CD14-positive monocyte (primary cell): Measurements from ENCODE around the gene LTBP1. TPM values are rescaled to one million over a fixed set of nuclear protein-coding genes. Genes with fewer than 3 reads are reported as not detected.

Source experiments
- DNase-seq, 3 donors: peaks; one replicate each; pipeline ENCODE4 v3.0.0-alpha.2; 2011 to 2022
- H2AFZ ChIP-seq: 2 replicates; pipeline ENCODE4 v1.6.0; 2012; ENCODE audit warnings: mild to moderate bottlenecking, low read depth, low read length, inconsistent platforms; ENCODE audit not compliant: insufficient read depth, poor library complexity, severe bottlenecking
- H3K27ac ChIP-seq, 2 donors: 1 replicate in 1 of 2; 2 replicates in 1 of 2; pipeline ENCODE4 v1.5.1; 2012 to 2013; ENCODE audit warnings: low read length in 2 of 2, control low read depth in 1 of 2, inconsistent platforms in 1 of 2, low read depth in 1 of 2, mild to moderate bottlenecking in 1 of 2
- H3K27me3 ChIP-seq, 2 donors: one replicate each; pipeline versions ENCODE4 v1.6.0 to v1.6.1; 2011 to 2013; ENCODE audit warnings: low read length in 2 of 2; ENCODE audit not compliant: control insufficient read depth in 2 of 2, insufficient read depth in 2 of 2
- H3K36me3 ChIP-seq, 2 donors: replicated peaks in 1 of 2; 1 replicate in 1 of 2; 2 replicates in 1 of 2; pipeline versions ENCODE4 v1.5.1 to v1.6.1; 2012 to 2013; ENCODE audit warnings: low read length in 2 of 2, control low read depth in 1 of 2, inconsistent platforms in 1 of 2, mild to moderate bottlenecking in 1 of 2; ENCODE audit not compliant: insufficient read depth in 2 of 2, control insufficient read depth in 1 of 2
- H3K4me1 ChIP-seq, 2 donors: 1 replicate in 1 of 2; 2 replicates in 1 of 2; pipeline versions ENCODE4 v1.5.1 to v1.6.1; 2012 to 2013; ENCODE audit warnings: low read length in 2 of 2, control low read depth in 1 of 2, inconsistent platforms in 1 of 2, mild to moderate bottlenecking in 1 of 2, moderate library complexity in 1 of 2; ENCODE audit not compliant: insufficient read depth in 2 of 2, control insufficient read depth in 1 of 2
- H3K4me2 ChIP-seq: replicated peaks from 2 replicates; pipeline ENCODE3; 2012; ENCODE audit warnings: low read length, moderate library complexity, mild to moderate bottlenecking; ENCODE audit not compliant: poor library complexity, severe bottlenecking; ENCODE audit errors: extremely low read depth
- H3K4me3 ChIP-seq, 3 experiments: fragments of 200-600 bp in 1 of 3; sonication (generic) in 1 of 3; replicated peaks in 1 of 3; 1 replicate in 2 of 3; 2 replicates in 1 of 3; pipeline ENCODE4 v1.5.1; 2011 to 2013; ENCODE audit warnings: low read length in 3 of 3, mild to moderate bottlenecking in 3 of 3, control low read depth in 2 of 3, low read depth in 2 of 3, inconsistent platforms in 1 of 3, moderate library complexity in 1 of 3
- H3K79me2 ChIP-seq: 2 replicates; pipeline ENCODE4 v1.6.0; 2012; ENCODE audit warnings: mild to moderate bottlenecking, control low read depth, inconsistent platforms, low read length, moderate library complexity; ENCODE audit not compliant: insufficient read depth
- H3K9ac ChIP-seq: 2 replicates; pipeline ENCODE4 v1.6.0; 2017; ENCODE audit warnings: low read length, mild to moderate bottlenecking; ENCODE audit not compliant: insufficient read depth, poor library complexity, severe bottlenecking
- H3K9me3 ChIP-seq, 2 donors: replicated peaks in 1 of 2; 1 replicate in 1 of 2; 2 replicates in 1 of 2; pipeline versions ENCODE4 v1.5.1 to v1.6.1; 2012 to 2013; ENCODE audit warnings: low read length in 2 of 2, control low read depth in 1 of 2; ENCODE audit not compliant: control insufficient read depth in 1 of 2, insufficient read depth in 1 of 2
- H4K20me1 ChIP-seq: 2 replicates; pipeline ENCODE4 v1.6.0; 2012; ENCODE audit warnings: mild to moderate bottlenecking, low read length, control low read depth, moderate library complexity; ENCODE audit not compliant: insufficient read depth
- H3K27ac Mint-ChIP-seq, 7 donors: one replicate each; pipeline ENCODE4 v1.8.0; 2020; ENCODE audit warnings: mild to moderate bottlenecking in 7 of 7, mixed read lengths in 7 of 7, moderate library complexity in 6 of 7, inconsistent platforms in 2 of 7
- H3K27me3 Mint-ChIP-seq, 3 donors: one replicate each; pipeline ENCODE4 v1.8.0; 2021 to 2022; ENCODE audit warnings: low read depth in 3 of 3, mild to moderate bottlenecking in 3 of 3, mixed read lengths in 3 of 3, moderate library complexity in 3 of 3, inconsistent platforms in 1 of 3
- H3K36me3 Mint-ChIP-seq, 2 donors: one replicate each; pipeline ENCODE4 v1.8.0; 2020; ENCODE audit warnings: mixed read lengths in 2 of 2, inconsistent platforms in 1 of 2, mild to moderate bottlenecking in 1 of 2
- H3K4me1 Mint-ChIP-seq: one replicate; pipeline ENCODE4 v1.8.0; 2020; ENCODE audit warnings: mild to moderate bottlenecking, mixed read lengths
- H3K4me3 Mint-ChIP-seq, 2 donors: one replicate each; pipeline ENCODE4 v1.8.0; 2020; ENCODE audit warnings: mild to moderate bottlenecking in 2 of 2, mixed read lengths in 2 of 2, moderate library complexity in 1 of 2
- H3K9me3 Mint-ChIP-seq, 7 donors: one replicate each; pipeline ENCODE4 v1.8.0; 2020 to 2022; ENCODE audit warnings: mixed read lengths in 7 of 7, mild to moderate bottlenecking in 6 of 7, moderate library complexity in 6 of 7, inconsistent platforms in 2 of 7
- CTCF ChIP-seq: fragments of 200-600 bp; IDR thresholded peaks from one replicate; pipeline ENCODE4 v1.8.0; 2022; ENCODE audit warnings: antibody characterized with exemption, mild to moderate bottlenecking
- WGBS: methylation state at CpG from one replicate; pipeline ENCODE4 v1.1.5; 2013; ENCODE audit warnings: missing lambda C conversion rate; ENCODE audit not compliant: insufficient coverage; 5-methylcytosine and 5-hydroxymethylcytosine counted together
- intact Hi-C, 2 donors: fragments of 100-400 bp; cut with micrococcal nuclease; formaldehyde crosslinking; loops; one replicate each; pipeline versions ENCODE4 v1.15.0 to v1.15.1; 2023
- polyA plus RNA-seq, 3 donors: library from polyadenylated mRNA; depleted of rRNA in 1 of 3; unstranded in 2 of 3; stranded (reverse) in 1 of 3; fragments of 300-500 nt in 2 of 3; fragments of >200 nt in 1 of 3; fragmentation: Illumina TruSeq in 2 of 3; gene quantifications; 1 replicate in 2 of 3; 2 replicates in 1 of 3; pipeline ENCODE4 v1.2.3, GENCODE V29; 2012 to 2021

LTBP1 gene
- polyA plus RNA-seq, 3 donors = 0.18 to 0.24 TPM; not detected in 1

GRCh38 chr2:33408109-33408508, 461.4 kb downstream of the LTBP1 start:
- H3K36me3 ChIP-seq = no peaks in the 10 kb centered on the region
- H3K4me1 Mint-ChIP-seq = peaks cover 8% of the 10 kb centered on the region
- no peak overlapping the region for H3K4me3 ChIP-seq
- intact Hi-C loops = no loop called here
- no peak overlapping the region for H3K4me3 Mint-ChIP-seq
- H3K27ac ChIP-seq = no peak overlapping the region
- H3K27ac Mint-ChIP-seq = no peak overlapping the region
- no peak for TF ChIP-seq CTCF
- H3K9ac ChIP-seq = no peak overlapping the region
- peaks cover 0 to 3% of the 10 kb centered on the region in 2 donors for H3K4me1 ChIP-seq
- H3K36me3 Mint-ChIP-seq = no peaks in the 10 kb centered on the region
- no peak overlapping the region for H2AFZ ChIP-seq
- no peak overlapping the region for H3K4me2 ChIP-seq
- no peak for DNase-seq
- 92% methylated on average over 2 of the region's 2 CpGs for WGBS
- peaks cover 0 to 9% (median 6%) of the 10 kb centered on the region in 7 donors for H3K9me3 Mint-ChIP-seq
- no peaks in the 10 kb centered on the region for H4K20me1 ChIP-seq
- no peaks in the 10 kb centered on the region for H3K79me2 ChIP-seq
- no peaks in the 10 kb centered on the region for H3K27me3 ChIP-seq
- H3K27me3 Mint-ChIP-seq = peaks cover 1 to 6% (median 2%) of the 10 kb centered on the region in 3 donors
- H3K9me3 ChIP-seq = peaks cover 0 to 4% of the 10 kb centered on the region in 2 donors

GRCh38 chr2:33409417-33409955, 462.7 kb downstream of the LTBP1 start:
- Histone ChIP-seq H3K36me3 (no peaks in the 10 kb centered on the region), H3K9me3 (peaks cover 0 to 4% of the 10 kb centered on the region in 2 donors), H3K79me2 (no peaks in the 10 kb centered on the region), H3K27ac (no peak overlapping the region), H3K4me3 (no peak overlapping the region), H3K27me3 (no peaks in the 10 kb centered on the region), H3K9ac (no peak overlapping the region), H3K4me1 (peaks cover 0 to 3% of the 10 kb centered on the region in 2 donors), H3K4me2 (no peak overlapping the region), H4K20me1 (no peaks in the 10 kb centered on the region), H2AFZ (no peak overlapping the region)
- peaks cover 0 to 9% (median 1%) of the 10 kb centered on the region in 3 donors for H3K27me3 Mint-ChIP-seq
- intact Hi-C loops = no loop called here
- H3K4me3 Mint-ChIP-seq = no peak overlapping the region
- peaks cover 0 to 9% (median 6%) of the 10 kb centered on the region in 7 donors for H3K9me3 Mint-ChIP-seq
- no CpG with 5 or more reads among the region's 1 CpG for WGBS
- H3K36me3 Mint-ChIP-seq = no peaks in the 10 kb centered on the region
- no peak for DNase-seq
- no peak for TF ChIP-seq CTCF
- no peak overlapping the region for H3K27ac Mint-ChIP-seq
- H3K4me1 Mint-ChIP-seq = peaks cover 8% of the 10 kb centered on the region
